ENCODE measurements around the gene AATF.

The AATF gene

GRCh38 chr17:36934144-36934691, 14.5 kb upstream of the AATF start:
- no peak overlapping the region for H3K4me3 ChIP-seq (replicated peaks; ENCODE audit: low read depth, low read length)
- TF ChIP-seq CTCF (IDR thresholded peaks at IDR 0.05; ENCODE audit: low read depth, low read length, missing control alignments), result no peak

GRCh38 chr17:36934692-36935630, 13.8 kb upstream of the AATF start:
- no peak overlapping the region for H3K4me3 ChIP-seq (replicated peaks; ENCODE audit: low read depth, low read length)
- DNase-seq (ENCODE audit: extremely low read depth, low read depth), result no peak
- no peak for TF ChIP-seq CTCF (IDR thresholded peaks at IDR 0.05; ENCODE audit: low read depth, low read length, missing control alignments)

More at GRCh38 chr17:36934144-36934691, 14.5 kb upstream of the AATF start:
- DNase-seq (ENCODE audit: extremely low read depth, low read depth), result no peak

- no peak for TF ChIP-seq CTCF (IDR thresholded peaks at IDR 0.05; ENCODE audit: low read depth, low read length, missing control alignments)
- H3K4me3 ChIP-seq (replicated peaks; ENCODE audit: low read depth, low read length), result no peak overlapping the region; the same call in 1 of the 2 replicates
- no peak for DNase-seq (ENCODE audit: extremely low read depth, low read depth)
These were observed 12.9 kb upstream of the AATF start for GRCh38 chr17:36935671-36936454.

- TF ChIP-seq CTCF (IDR thresholded peaks at IDR 0.05; ENCODE audit: low read depth, low read length, missing control alignments), result no peak
- no peak overlapping the region; the same call in 1 of the 2 replicates for H3K4me3 ChIP-seq (replicated peaks; ENCODE audit: low read depth, low read length)
- no peak for DNase-seq (ENCODE audit: extremely low read depth, low read depth)
These were observed 12.2 kb upstream of the AATF start for GRCh38 chr17:36936455-36937000.

GRCh38 chr17:36937001-36937958, 11.5 kb upstream of the AATF start, which contains the start of gene LHX1:
LHX1 (plus strand) TSS chr17:36937475; CDS start chr17:36938198, 723 bp downstream.
- DNase-seq (ENCODE audit: extremely low read depth, low read depth), result no peak
- no peak for TF ChIP-seq CTCF (IDR thresholded peaks at IDR 0.05; ENCODE audit: low read depth, low read length, missing control alignments)
- H3K4me3 ChIP-seq (replicated peaks; ENCODE audit: low read depth, low read length), result no peak within 1 kb of the TSS; the same call in 1 of the 2 replicates

All from HFF-Myc (cell line).